ENCODE data around the gene ZFTA.

The ZFTA gene

GRCh38 chr11:63736864-63737263, 31.7 kb downstream of the ZFTA start:
- TF ChIP-seq TSHZ2 (CRISPR knock-in tag; IDR thresholded peaks at IDR 0.05): no peak
- TF ChIP-seq ZNF565 (CRISPR knock-in tag; conservative IDR thresholded peaks at IDR 0.05; ENCODE audit: low read depth): no peak
- TF ChIP-seq ZFP3 (CRISPR knock-in tag; IDR thresholded peaks at IDR 0.05): no peak
- TF ChIP-seq RARB (CRISPR knock-in tag; IDR thresholded peaks at IDR 0.05): no peak
- TF ChIP-seq ZFP30 (CRISPR knock-in tag; IDR thresholded peaks at IDR 0.05): no peak
- TF ChIP-seq PPARA (CRISPR knock-in tag; IDR thresholded peaks at IDR 0.05; ENCODE audit: borderline replicate concordance): no peak
- no peak for TF ChIP-seq GLIS3 (CRISPR knock-in tag; IDR thresholded peaks at IDR 0.05)
- no peak for TF ChIP-seq ZC3H10 (CRISPR knock-in tag; IDR thresholded peaks at IDR 0.05)
- no peak for TF ChIP-seq ZNF8 (CRISPR knock-in tag; IDR thresholded peaks at IDR 0.05)
- ATAC-seq: no peak

GRCh38 chr11:63729326-63729725, 39.2 kb downstream of the ZFTA start:
- no peak for ATAC-seq
- no peak for TF ChIP-seq ARNTL (CRISPR knock-in tag; IDR thresholded peaks at IDR 0.05; ENCODE audit: borderline replicate concordance, low read depth)
- TF ChIP-seq PPARA (CRISPR knock-in tag; IDR thresholded peaks at IDR 0.05; ENCODE audit: borderline replicate concordance): no peak
- no peak for TF ChIP-seq CSDC2 (CRISPR knock-in tag; IDR thresholded peaks at IDR 0.05)
- no peak for TF ChIP-seq PATZ1 (CRISPR knock-in tag; IDR thresholded peaks at IDR 0.05; ENCODE audit: borderline replicate concordance)
- no peak for TF ChIP-seq SNAI2 (CRISPR knock-in tag; IDR thresholded peaks at IDR 0.05)

GRCh38 chr11:63720611-63721010, 48.0 kb downstream of the ZFTA start:
- TF ChIP-seq POU6F1 (CRISPR knock-in tag; IDR thresholded peaks at IDR 0.05; ENCODE audit: borderline replicate concordance, low read depth) (no peak), BACH2 (CRISPR knock-in tag; IDR thresholded peaks at IDR 0.05; ENCODE audit: borderline replicate concordance) (no peak), ZFP3 (CRISPR knock-in tag; IDR thresholded peaks at IDR 0.05) (no peak)
- ATAC-seq: no peak

- ATAC-seq: no peak
- no peak for TF ChIP-seq CSDC2 (CRISPR knock-in tag; IDR thresholded peaks at IDR 0.05)
- no peak for TF ChIP-seq TOX (CRISPR knock-in tag; IDR thresholded peaks at IDR 0.05; ENCODE audit: borderline replicate concordance)
- no peak for TF ChIP-seq RARB (CRISPR knock-in tag; IDR thresholded peaks at IDR 0.05)
- TF ChIP-seq ISL1 (CRISPR knock-in tag; IDR thresholded peaks at IDR 0.05): no peak
- no peak for TF ChIP-seq ZFP30 (CRISPR knock-in tag; IDR thresholded peaks at IDR 0.05)
- TF ChIP-seq PPARA (CRISPR knock-in tag; IDR thresholded peaks at IDR 0.05; ENCODE audit: borderline replicate concordance): no peak
- no peak for TF ChIP-seq OSR1 (CRISPR knock-in tag; IDR thresholded peaks at IDR 0.05)
Measured at GRCh38 chr11:63719987-63720386, 48.6 kb downstream of the ZFTA start.

- ATAC-seq: no peak
- TF ChIP-seq ZNF565 (CRISPR knock-in tag; conservative IDR thresholded peaks at IDR 0.05; ENCODE audit: low read depth): no peak
- TF ChIP-seq PATZ1 (CRISPR knock-in tag; IDR thresholded peaks at IDR 0.05; ENCODE audit: borderline replicate concordance): no peak
- no peak for TF ChIP-seq CSDC2 (CRISPR knock-in tag; IDR thresholded peaks at IDR 0.05)
- TF ChIP-seq TSHZ2 (CRISPR knock-in tag; IDR thresholded peaks at IDR 0.05): no peak
- no peak for TF ChIP-seq TCF4 (CRISPR knock-in tag; IDR thresholded peaks at IDR 0.05; ENCODE audit: borderline replicate concordance)
- no peak for TF ChIP-seq TOX (CRISPR knock-in tag; IDR thresholded peaks at IDR 0.05; ENCODE audit: borderline replicate concordance)
- TF ChIP-seq OSR1 (CRISPR knock-in tag; IDR thresholded peaks at IDR 0.05): no peak
- no peak for TF ChIP-seq PPARA (CRISPR knock-in tag; IDR thresholded peaks at IDR 0.05; ENCODE audit: borderline replicate concordance)
- TF ChIP-seq CSRNP3 (CRISPR knock-in tag; IDR thresholded peaks at IDR 0.05): no peak
- TF ChIP-seq ZNF8 (CRISPR knock-in tag; IDR thresholded peaks at IDR 0.05): no peak
Measured at GRCh38 chr11:63719001-63719400, 49.6 kb downstream of the ZFTA start.

Measured in SK-N-SH treated with all-trans-retinoic acid at 6 μM for 48 hours (cell line).